Activated T-cell treated with anti-CD3 and anti-CD28 coated beads, Interleukin-2, amount 50 U/mL, for 24 hours (primary cell): Measurements from ENCODE around the gene DPP6.

Source experiments
- DNase-seq: peaks from one replicate; pipeline ENCODE4 v3.0.0-alpha.2; 2020
- H3K27ac Mint-ChIP-seq: 2 replicates; pipeline ENCODE4 v1.8.0; 2020; ENCODE audit warnings: mild to moderate bottlenecking, mixed read lengths
- H3K27me3 Mint-ChIP-seq: 2 replicates; pipeline ENCODE4 v1.8.0; 2020; ENCODE audit warnings: mixed read lengths
- H3K36me3 Mint-ChIP-seq: 2 replicates; pipeline ENCODE4 v1.8.0; 2020; ENCODE audit warnings: low read depth, mixed read lengths
- H3K4me1 Mint-ChIP-seq: 2 replicates; pipeline ENCODE4 v1.8.0; 2020; ENCODE audit warnings: low read depth, mixed read lengths
- H3K4me3 Mint-ChIP-seq: 2 replicates; pipeline ENCODE4 v1.8.0; 2020; ENCODE audit warnings: mild to moderate bottlenecking, moderate library complexity, mixed read lengths
- H3K9me3 Mint-ChIP-seq: 2 replicates; pipeline ENCODE4 v1.8.0; 2020; ENCODE audit warnings: mixed read lengths

DPP6 gene

GRCh38 chr7:154472343-154472742 lies 420.1 kb downstream of the DPP6 start:
- no peak for DNase-seq
- no peak overlapping the region for H3K27ac Mint-ChIP-seq
- no peaks in the 10 kb centered on the region for H3K9me3 Mint-ChIP-seq
- no peaks in the 10 kb centered on the region for H3K36me3 Mint-ChIP-seq
- H3K27me3 Mint-ChIP-seq = no peaks in the 10 kb centered on the region
- no peaks in the 10 kb centered on the region for H3K4me1 Mint-ChIP-seq
- no peak overlapping the region for H3K4me3 Mint-ChIP-seq

GRCh38 chr7:154473360-154473759 lies 421.2 kb downstream of the DPP6 start:
- Mint-ChIP-seq H3K36me3 (no peaks in the 10 kb centered on the region), H3K9me3 (peaks cover 3% of the 10 kb centered on the region), H3K4me1 (no peaks in the 10 kb centered on the region), H3K27me3 (no peaks in the 10 kb centered on the region), H3K4me3 (no peak overlapping the region), H3K27ac (no peak overlapping the region)
- DNase-seq = no peak

GRCh38 chr7:154474903-154475520 lies 422.8 kb downstream of the DPP6 start:
- no peak overlapping the region for H3K4me3 Mint-ChIP-seq
- no peaks in the 10 kb centered on the region for H3K27me3 Mint-ChIP-seq
- DNase-seq = no peak
- no peak overlapping the region for H3K27ac Mint-ChIP-seq
- H3K4me1 Mint-ChIP-seq = no peaks in the 10 kb centered on the region
- H3K36me3 Mint-ChIP-seq = no peaks in the 10 kb centered on the region
- peaks cover 3% of the 10 kb centered on the region for H3K9me3 Mint-ChIP-seq

GRCh38 chr7:154475864-154476263 lies 423.7 kb downstream of the DPP6 start:
- DNase-seq = no peak
- Mint-ChIP-seq H3K4me1 (no peaks in the 10 kb centered on the region), H3K9me3 (peaks cover 3% of the 10 kb centered on the region), H3K36me3 (no peaks in the 10 kb centered on the region), H3K27me3 (no peaks in the 10 kb centered on the region), H3K4me3 (no peak overlapping the region), H3K27ac (no peak overlapping the region)

- no peaks in the 10 kb centered on the region for H3K27me3 Mint-ChIP-seq
- H3K27ac Mint-ChIP-seq = no peak overlapping the region
- no peaks in the 10 kb centered on the region for H3K4me1 Mint-ChIP-seq
- H3K4me3 Mint-ChIP-seq = no peak overlapping the region
- DNase-seq = no peak
- no peaks in the 10 kb centered on the region for H3K36me3 Mint-ChIP-seq
- peaks cover 8% of the 10 kb centered on the region for H3K9me3 Mint-ChIP-seq
Observed at GRCh38 chr7:154480817-154481216, 428.6 kb downstream of the DPP6 start.

GRCh38 chr7:154482863-154483262 lies 430.7 kb downstream of the DPP6 start:
- peaks cover 18% of the 10 kb centered on the region for H3K9me3 Mint-ChIP-seq
- no peaks in the 10 kb centered on the region for H3K4me1 Mint-ChIP-seq
- no peaks in the 10 kb centered on the region for H3K36me3 Mint-ChIP-seq
- DNase-seq = no peak
- no peak overlapping the region for H3K27ac Mint-ChIP-seq
- H3K4me3 Mint-ChIP-seq = no peak overlapping the region
- no peaks in the 10 kb centered on the region for H3K27me3 Mint-ChIP-seq

GRCh38 chr7:154484406-154484805 lies 432.2 kb downstream of the DPP6 start:
- no peaks in the 10 kb centered on the region for H3K36me3 Mint-ChIP-seq
- no peak overlapping the region for H3K4me3 Mint-ChIP-seq
- no peaks in the 10 kb centered on the region for H3K4me1 Mint-ChIP-seq
- H3K27me3 Mint-ChIP-seq = no peaks in the 10 kb centered on the region
- H3K9me3 Mint-ChIP-seq = peaks cover 16% of the 10 kb centered on the region
- no peak for DNase-seq
- H3K27ac Mint-ChIP-seq = no peak overlapping the region

- no peak for DNase-seq
- Mint-ChIP-seq H3K27me3 (no peaks in the 10 kb centered on the region), H3K9me3 (peaks cover 16% of the 10 kb centered on the region), H3K4me1 (no peaks in the 10 kb centered on the region), H3K36me3 (no peaks in the 10 kb centered on the region), H3K4me3 (no peak overlapping the region), H3K27ac (no peak overlapping the region)
Observed at GRCh38 chr7:154484943-154485342, 432.7 kb downstream of the DPP6 start.

GRCh38 chr7:154489897-154490296 lies 437.7 kb downstream of the DPP6 start:
- H3K27ac Mint-ChIP-seq = no peak overlapping the region
- H3K9me3 Mint-ChIP-seq = peaks cover 11% of the 10 kb centered on the region
- H3K36me3 Mint-ChIP-seq = no peaks in the 10 kb centered on the region
- no peak overlapping the region for H3K4me3 Mint-ChIP-seq
- H3K27me3 Mint-ChIP-seq = no peaks in the 10 kb centered on the region
- no peak for DNase-seq
- no peaks in the 10 kb centered on the region for H3K4me1 Mint-ChIP-seq

- no peaks in the 10 kb centered on the region for H3K9me3 Mint-ChIP-seq
- DNase-seq = no peak
- no peaks in the 10 kb centered on the region for H3K36me3 Mint-ChIP-seq
- H3K27me3 Mint-ChIP-seq = no peaks in the 10 kb centered on the region
- no peak overlapping the region for H3K27ac Mint-ChIP-seq
- H3K4me3 Mint-ChIP-seq = no peak overlapping the region
- no peaks in the 10 kb centered on the region for H3K4me1 Mint-ChIP-seq
Observed at GRCh38 chr7:154493594-154493993, 441.4 kb downstream of the DPP6 start.

- no peak for DNase-seq
- Mint-ChIP-seq H3K9me3 (peaks cover 6% of the 10 kb centered on the region), H3K4me1 (no peaks in the 10 kb centered on the region), H3K36me3 (no peaks in the 10 kb centered on the region), H3K4me3 (no peak overlapping the region), H3K27me3 (no peaks in the 10 kb centered on the region), H3K27ac (no peak overlapping the region)
Observed at GRCh38 chr7:154497751-154498150, 445.6 kb downstream of the DPP6 start.

- Mint-ChIP-seq H3K4me1 (no peaks in the 10 kb centered on the region), H3K27me3 (no peaks in the 10 kb centered on the region), H3K36me3 (no peaks in the 10 kb centered on the region), H3K4me3 (no peak overlapping the region), H3K9me3 (peaks cover 6% of the 10 kb centered on the region), H3K27ac (no peak overlapping the region)
- DNase-seq = no peak
Observed at GRCh38 chr7:154503962-154504550, 451.9 kb downstream of the DPP6 start.

GRCh38 chr7:154504918-154505317 lies 452.7 kb downstream of the DPP6 start:
- Mint-ChIP-seq H3K36me3 (no peaks in the 10 kb centered on the region), H3K9me3 (peaks cover 6% of the 10 kb centered on the region), H3K4me3 (no peak overlapping the region), H3K27ac (no peak overlapping the region), H3K27me3 (no peaks in the 10 kb centered on the region), H3K4me1 (no peaks in the 10 kb centered on the region)
- no peak for DNase-seq

GRCh38 chr7:154505362-154505761 lies 453.2 kb downstream of the DPP6 start:
- no peak overlapping the region for H3K4me3 Mint-ChIP-seq
- H3K4me1 Mint-ChIP-seq = no peaks in the 10 kb centered on the region
- H3K9me3 Mint-ChIP-seq = peaks cover 3% of the 10 kb centered on the region
- H3K27ac Mint-ChIP-seq = no peak overlapping the region
- H3K27me3 Mint-ChIP-seq = no peaks in the 10 kb centered on the region
- H3K36me3 Mint-ChIP-seq = no peaks in the 10 kb centered on the region
- no peak for DNase-seq

GRCh38 chr7:154509192-154509591 lies 457.0 kb downstream of the DPP6 start:
- DNase-seq = no peak
- Mint-ChIP-seq H3K27ac (no peak overlapping the region), H3K4me1 (no peaks in the 10 kb centered on the region), H3K4me3 (no peak overlapping the region), H3K27me3 (no peaks in the 10 kb centered on the region), H3K36me3 (no peaks in the 10 kb centered on the region), H3K9me3 (peaks cover 2% of the 10 kb centered on the region)
